HG02852 (cell line): ENCODE results near the gene BNC1.
"Not testable (repeated sequence)": the region's sequence is repeated elsewhere in the genome, so short reads cannot be mapped to it uniquely, and the experiment has no call there.

ENCODE experiments used
- ATAC-seq: cut with Tn5 transposase; IDR thresholded peaks from one replicate; pipeline ENCODE4 v1.9.1; 2021; ENCODE audit warnings: mild to moderate bottlenecking, moderate library complexity; ENCODE audit not compliant: unreplicated experiment

BNC1 gene

GRCh38 chr15:83293201-83293600 lies 8.7 kb upstream of the BNC1 start:
- ATAC-seq: no peak

- ATAC-seq: no peak
Measured at GRCh38 chr15:83292317-83292716, 7.9 kb upstream of the BNC1 start.

GRCh38 chr15:83290236-83290635 lies 5.8 kb upstream of the BNC1 start:
- no peak for ATAC-seq

GRCh38 chr15:83289160-83289559 lies 4.7 kb upstream of the BNC1 start:
- no peak for ATAC-seq

- ATAC-seq: no peak
Measured at GRCh38 chr15:83288381-83288801, 3.9 kb upstream of the BNC1 start.

GRCh38 chr15:83287541-83288027 lies 3.1 kb upstream of the BNC1 start:
- ATAC-seq: no peak

GRCh38 chr15:83285979-83286553 lies 1.6 kb upstream of the BNC1 start:
- no peak for ATAC-seq

- no peak for ATAC-seq
Measured at GRCh38 chr15:83285284-83285978, 967 bp upstream of the BNC1 start.

- no peak for ATAC-seq
Measured at GRCh38 chr15:83283813-83284558, 478 bp downstream of the BNC1 start.

- no peak for ATAC-seq
Measured at GRCh38 chr15:83283138-83283812, 1.2 kb downstream of the BNC1 start.

- no peak for ATAC-seq
Measured at GRCh38 chr15:83282776-83283137, 1.7 kb downstream of the BNC1 start.

GRCh38 chr15:83282141-83282540 lies 2.3 kb downstream of the BNC1 start:
- ATAC-seq: no peak

- no peak for ATAC-seq
Measured at GRCh38 chr15:83278191-83278590, 6.3 kb downstream of the BNC1 start.

GRCh38 chr15:83276661-83277060 lies 7.8 kb downstream of the BNC1 start:
- ATAC-seq: no peak

GRCh38 chr15:83275412-83275811 lies 9.1 kb downstream of the BNC1 start:
- ATAC-seq: no peak

GRCh38 chr15:83270176-83270575 lies 14.3 kb downstream of the BNC1 start:
- ATAC-seq: no peak

- ATAC-seq: no peak
Measured at GRCh38 chr15:83268147-83268546, 16.3 kb downstream of the BNC1 start.

GRCh38 chr15:83262594-83263315 lies 21.7 kb downstream of the BNC1 start:
- ATAC-seq: no peak

GRCh38 chr15:83262181-83262580 lies 22.3 kb downstream of the BNC1 start:
- ATAC-seq: not testable (repeated sequence)

GRCh38 chr15:83250781-83251180 lies 33.7 kb downstream of the BNC1 start:
- ATAC-seq: no peak

- no peak for ATAC-seq
Measured at GRCh38 chr15:83249030-83249343, 35.5 kb downstream of the BNC1 start.
